HG03139 (cell line): ENCODE data around the gene CDH4.
"Not testable (repeated sequence)": the region's sequence is repeated elsewhere in the genome, so short reads cannot be mapped to it uniquely, and the experiment has no call there.

Experiments
- ATAC-seq: cut with Tn5 transposase; IDR thresholded peaks from one replicate; pipeline ENCODE4 v1.9.1; 2021; ENCODE audit not compliant: unreplicated experiment

CDH4 gene

DNA sequence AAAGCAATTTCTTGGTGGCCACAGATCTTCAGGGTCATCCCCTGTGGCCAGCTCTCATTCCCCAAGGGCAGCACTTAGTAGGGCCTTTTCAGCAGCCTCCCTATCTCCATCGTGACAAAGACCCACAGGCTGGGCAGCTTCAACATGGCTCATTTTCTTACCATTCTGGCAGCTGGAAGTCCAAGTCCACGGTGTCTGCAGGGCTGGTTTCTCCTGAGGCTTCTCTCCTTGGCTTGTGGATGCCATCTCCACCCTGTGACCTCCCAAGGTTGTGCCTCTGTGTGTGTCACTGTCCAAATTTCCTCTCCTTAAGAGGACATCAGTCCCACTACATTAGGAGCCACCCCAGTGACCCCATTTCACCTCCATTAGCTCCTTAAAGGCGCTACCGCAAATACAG is 161.7 kb downstream of the CDH4 start:
- ATAC-seq: no peak

DNA sequence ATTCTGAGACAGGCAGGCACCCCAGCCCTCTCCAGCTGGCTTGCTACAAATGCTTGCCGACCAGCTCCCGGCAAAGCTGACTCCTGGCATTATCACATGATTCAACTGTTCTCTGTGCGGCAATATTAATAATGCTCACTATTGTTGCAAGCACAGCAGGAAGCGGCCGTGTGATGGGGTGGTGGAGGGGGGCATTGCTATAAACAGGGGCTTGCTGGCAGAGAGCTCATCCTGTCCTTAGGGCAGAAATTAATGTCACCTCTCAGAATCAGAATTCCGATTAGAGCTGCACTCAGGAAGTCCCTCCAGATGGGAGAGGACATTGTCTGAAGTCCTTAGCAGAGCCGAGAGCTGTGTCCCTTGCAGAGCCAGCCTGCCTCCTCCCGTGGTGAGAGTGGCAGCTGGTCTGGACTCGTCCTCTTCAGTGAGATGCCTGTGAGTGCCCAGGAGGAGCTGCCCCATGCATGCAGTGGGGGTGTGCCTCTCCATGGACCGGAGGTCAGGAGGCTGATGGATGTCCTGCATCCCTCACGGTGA is 162.5 kb downstream of the CDH4 start:
- no peak for ATAC-seq

GRCh38 chr20:61416546-61416945 is 164.5 kb downstream of the CDH4 start:
- no peak for ATAC-seq

- no peak for ATAC-seq
Measured at GRCh38 chr20:61417221-61417941, 165.3 kb downstream of the CDH4 start.

DNA sequence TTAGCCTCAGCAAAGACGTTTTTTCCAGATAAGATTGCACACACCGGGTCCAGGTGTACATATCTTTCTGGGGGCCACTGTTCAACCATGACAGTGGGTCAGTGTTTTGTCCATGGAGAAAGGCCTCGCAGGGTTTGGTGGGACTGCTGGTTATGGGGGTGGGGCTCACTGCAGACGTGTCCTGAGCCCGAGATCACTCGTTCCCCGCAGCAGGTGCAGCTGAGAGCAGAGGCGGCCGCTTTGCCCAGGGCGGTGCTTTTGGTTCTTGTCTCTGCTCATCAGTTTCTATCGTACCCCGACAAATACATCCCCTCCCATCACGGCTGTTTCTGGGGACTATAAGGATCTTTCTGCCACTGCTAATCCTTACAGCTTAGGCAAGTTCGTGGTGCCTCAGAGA is 166.9 kb downstream of the CDH4 start:
- ATAC-seq: no peak

DNA sequence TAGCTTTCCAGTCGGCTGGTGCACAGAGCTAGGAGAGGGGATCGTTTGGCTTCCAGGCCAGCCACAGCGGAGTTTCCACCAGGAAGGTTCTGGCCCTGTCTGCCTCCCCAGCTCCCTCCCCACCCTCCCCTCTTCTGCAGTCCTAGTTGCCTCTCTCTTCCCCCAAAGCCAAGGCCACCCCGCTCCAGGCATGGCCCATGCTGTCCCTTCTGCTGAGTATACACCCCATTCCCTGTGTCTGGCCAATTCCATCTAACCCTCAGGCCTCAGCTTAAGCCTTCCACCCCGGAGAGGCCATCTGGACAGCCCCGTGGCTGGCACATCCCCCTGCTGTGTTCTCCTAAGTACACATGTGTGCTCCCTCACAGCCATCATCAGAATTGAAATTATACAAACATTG is 167.4 kb downstream of the CDH4 start:
- ATAC-seq: no peak

DNA sequence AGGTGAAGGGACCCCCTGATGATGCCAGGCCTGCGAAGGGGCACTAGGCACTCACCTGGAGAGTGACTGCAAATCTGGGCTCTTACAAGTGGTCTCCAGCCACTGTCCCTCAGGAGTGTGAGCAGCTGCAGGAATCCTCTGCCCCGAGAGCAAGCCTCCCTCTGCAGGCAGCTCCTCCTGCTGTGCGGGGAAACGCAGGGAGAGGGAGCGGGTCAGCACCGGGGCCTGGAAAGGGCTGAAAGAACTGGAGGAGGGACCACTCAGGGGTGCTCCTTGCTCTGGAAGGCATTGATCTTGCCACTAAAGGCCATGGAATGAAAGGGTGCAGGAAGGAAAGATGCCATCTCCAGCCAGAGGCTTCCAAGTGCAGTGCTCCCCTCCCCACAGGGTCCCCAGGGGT is 168.0 kb downstream of the CDH4 start:
- no peak for ATAC-seq

GRCh38 chr20:61420781-61421180 is 168.7 kb downstream of the CDH4 start:
- ATAC-seq: no peak

DNA sequence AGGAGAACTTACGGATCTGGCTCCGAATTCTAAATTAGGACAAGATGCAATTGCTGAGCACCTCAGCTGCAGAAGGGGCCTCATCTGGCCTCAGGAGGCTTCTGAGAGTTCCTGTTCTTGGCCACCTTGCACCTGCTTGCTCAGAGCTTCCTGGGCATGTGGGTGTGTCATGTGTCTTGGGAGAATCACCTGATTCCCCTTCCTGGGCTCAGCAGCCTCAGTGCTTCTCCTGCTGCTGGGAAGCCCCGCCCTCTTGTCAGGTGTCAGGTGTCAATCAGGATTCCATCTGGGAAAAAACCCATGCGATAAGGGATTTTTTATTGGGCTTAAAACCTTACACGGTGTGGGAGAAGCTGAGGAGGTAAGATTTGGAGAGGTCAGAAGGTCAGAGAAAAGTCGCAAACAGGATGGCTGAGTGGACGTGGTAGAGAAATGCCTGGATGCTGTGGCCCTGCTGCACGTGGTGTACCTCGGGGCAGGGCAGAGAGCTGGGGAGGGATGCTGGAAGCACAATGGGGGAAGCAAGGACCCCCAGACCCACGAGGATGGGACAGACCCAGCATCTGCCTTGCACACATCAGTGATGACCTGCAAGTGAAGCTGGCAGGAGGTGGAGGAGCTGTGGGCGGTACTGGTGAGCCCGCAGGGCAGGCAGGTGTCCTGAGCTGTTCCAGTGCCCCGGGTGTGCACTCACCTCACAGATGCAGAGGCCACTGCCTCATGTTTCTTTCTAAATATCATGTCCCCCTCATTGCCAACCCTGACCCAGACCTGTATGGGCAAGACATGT is 170.8 kb downstream of the CDH4 start:
- no peak for ATAC-seq

GRCh38 chr20:61424011-61424627 is 172.1 kb downstream of the CDH4 start:
- no peak for ATAC-seq

- ATAC-seq: no peak
Measured at GRCh38 chr20:61424628-61425420, 172.8 kb downstream of the CDH4 start.

DNA sequence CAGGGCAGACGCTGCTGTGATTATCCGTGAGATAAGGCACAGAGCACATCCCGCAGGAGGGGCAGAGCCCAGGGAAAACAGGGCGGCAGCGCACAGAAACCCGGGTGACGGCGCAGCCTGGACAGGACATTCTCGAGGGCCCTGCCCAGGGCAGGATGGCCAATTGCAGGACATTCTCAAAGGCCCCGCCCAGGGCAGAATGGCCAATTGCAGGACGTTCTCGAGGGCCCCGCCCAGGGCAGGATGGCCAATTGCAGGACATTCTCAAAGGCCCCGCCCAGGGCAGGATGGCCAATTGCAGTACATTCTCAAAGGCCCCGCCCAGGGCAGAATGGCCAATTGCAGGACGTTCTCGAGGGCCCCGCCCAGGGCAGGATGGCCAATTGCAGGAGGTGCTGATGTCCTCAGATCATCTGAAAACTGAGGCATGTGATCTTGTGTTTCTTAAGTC is 173.5 kb downstream of the CDH4 start:
- not testable (repeated sequence) for ATAC-seq

DNA sequence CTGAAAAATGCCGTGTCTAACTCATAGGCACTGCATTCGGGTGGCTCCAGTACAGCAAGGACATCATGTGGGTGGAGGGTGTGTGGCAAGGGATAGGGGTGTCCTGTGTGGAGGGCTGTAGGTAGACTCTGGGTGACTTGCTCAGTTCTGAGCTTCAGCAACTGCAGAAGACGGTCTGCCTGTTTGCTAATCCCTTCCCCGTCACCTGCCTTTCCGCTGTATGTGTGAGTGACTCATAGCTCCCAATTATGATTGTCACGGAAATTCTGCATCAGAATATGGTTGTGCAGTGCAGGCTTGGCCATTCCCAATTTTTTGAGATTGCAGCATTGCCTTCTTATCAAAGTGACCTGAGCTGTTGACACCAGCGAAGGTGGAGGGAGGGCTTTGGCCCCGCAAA is 174.3 kb downstream of the CDH4 start:
- no peak for ATAC-seq

DNA sequence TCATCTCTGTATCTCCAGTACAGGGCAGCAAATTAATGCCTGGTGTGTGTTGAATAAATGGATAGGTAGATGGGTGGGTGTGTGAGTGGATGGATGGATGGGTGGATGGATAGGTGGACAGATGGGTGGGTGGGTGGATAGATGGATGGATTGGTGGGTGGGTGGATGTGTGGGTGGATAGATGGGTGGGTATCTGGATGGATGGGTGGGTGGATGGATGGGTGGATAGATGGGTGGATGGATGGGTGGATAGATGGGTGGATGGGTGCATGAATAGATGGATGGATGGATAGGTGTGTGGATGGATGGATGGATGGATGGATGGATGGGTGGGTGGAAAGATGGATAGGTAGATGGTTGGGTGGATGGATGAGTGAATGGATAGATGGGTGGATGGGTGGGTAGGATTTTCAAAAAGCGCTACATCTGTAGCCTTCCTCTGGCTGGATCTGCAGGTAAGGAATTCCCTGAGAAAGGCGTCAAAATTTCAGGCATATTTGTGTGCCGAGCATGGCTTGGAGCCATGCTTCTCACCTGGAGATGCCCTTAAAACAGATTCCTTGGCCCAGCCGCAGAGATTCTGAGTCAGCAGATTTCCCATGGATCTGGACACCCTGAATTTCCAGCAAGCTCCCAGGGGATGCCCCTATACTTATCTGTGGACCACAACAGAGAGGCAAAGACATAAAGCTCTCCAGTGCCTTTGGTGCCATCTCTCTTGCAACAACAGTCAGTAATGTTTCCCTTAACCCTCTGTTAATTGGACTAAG is 177.6 kb downstream of the CDH4 start:
- ATAC-seq: no peak

GRCh38 chr20:61430228-61430624 is 178.2 kb downstream of the CDH4 start:
- no peak for ATAC-seq

DNA sequence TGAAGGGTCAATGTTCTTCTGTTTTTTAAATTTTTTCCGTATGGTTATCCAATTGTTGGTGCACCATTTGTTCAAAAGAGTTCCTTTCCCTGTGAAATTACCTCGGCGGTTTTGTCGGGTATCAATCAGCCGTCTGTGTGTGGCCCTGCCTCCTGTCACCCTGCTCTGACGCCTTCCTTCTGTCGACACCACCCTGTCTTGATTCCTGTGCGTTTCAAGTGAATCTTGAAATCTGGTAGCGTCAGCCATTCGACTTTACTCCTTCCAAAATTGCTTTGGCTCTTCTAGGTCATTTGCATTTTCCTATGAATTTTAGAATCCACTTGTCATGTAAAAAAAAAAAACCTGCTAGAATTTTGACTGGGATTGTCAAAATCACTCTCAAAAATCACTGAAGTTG is 181.1 kb downstream of the CDH4 start:
- no peak for ATAC-seq

DNA sequence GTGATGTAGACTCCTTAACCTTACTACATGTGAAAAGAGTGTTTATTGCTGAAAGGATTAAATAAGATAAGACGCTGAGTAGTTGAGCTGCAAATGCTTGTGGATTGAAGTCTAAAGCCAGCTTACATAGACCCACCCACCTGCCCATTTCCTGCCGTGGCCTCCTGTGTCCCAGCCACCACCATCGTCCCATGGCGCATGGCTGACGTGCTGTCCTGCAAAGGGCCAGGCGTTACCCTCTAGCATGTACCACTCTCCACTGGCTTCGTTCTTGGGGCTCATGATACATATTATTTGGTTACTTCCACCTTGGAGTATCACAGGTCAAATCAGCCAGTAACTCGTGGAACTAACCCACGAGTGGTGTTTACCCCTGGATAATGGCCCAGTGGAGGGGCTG is 181.8 kb downstream of the CDH4 start:
- ATAC-seq: no peak

DNA sequence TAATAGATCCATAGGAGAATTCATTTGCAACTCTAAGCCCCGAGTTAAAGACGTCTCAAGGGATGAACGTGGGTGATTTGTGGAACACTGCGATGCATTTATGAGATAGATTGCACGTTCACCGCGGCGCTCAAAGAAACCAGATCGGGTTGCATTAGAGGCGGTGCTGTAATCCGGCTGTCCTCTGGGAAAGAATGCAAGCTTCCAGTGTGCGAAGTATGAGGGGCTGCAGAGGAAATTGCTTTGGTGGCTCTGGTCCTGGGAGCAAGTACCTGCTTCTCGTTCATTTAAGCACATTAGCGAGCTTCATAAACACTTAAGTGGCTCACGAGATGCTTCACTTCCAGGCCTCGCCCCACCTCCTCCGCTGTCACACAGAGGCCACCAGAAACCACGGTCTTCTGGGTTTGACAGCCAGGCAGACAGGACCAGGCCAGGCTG is 182.3 kb downstream of the CDH4 start:
- no peak for ATAC-seq

DNA sequence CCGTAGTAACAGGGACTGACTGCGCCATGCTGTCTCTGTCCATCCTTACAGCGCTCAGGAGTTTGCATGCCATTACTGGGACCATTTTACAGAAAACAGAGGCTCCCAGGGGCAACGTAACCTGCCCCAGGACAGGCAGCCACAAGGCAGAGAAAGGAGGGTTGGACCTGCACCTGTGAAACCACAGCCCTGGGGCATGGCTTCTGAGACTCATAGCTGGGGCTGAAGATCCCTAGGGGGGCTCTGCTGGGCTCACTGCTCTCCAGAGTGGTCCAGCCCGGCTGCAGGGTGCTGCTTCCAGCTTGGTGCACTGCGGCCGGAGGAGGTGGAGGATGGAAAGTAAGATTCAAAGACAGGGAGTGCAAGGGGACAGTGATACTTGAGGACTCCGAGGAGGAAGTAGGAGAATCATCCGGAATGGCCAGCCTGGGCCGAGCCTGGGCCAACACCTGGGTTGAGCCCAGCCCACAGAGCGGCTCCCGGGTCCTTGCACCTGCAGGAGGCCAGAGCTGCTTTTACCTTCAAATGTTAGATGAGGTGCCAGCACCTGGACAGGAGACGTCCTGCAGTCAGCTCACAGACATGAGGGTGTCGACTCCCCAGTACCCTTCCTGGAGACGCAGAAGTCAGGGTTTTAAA is 183.2 kb downstream of the CDH4 start:
- no peak for ATAC-seq

GRCh38 chr20:61435823-61436220 is 183.8 kb downstream of the CDH4 start:
- no peak for ATAC-seq
